ENCODE results near the gene ADAMTS2. TPM values are rescaled to one million over a fixed set of nuclear protein-coding genes. Genes with fewer than 3 reads are reported as not detected.

Gene ADAMTS2
- total and polyA plus RNA-seq, 3 donors from 2014 or later: 10.9 to 19.8 (median 13.6) TPM

- no peak overlapping the region for H3K4me3 ChIP-seq
- DNase-seq: no peak
- H3K9me3 ChIP-seq: no peaks in the 10 kb centered on the region
- intact Hi-C loops (cut with DNase I; ENCODE audit: low total_unique reads): no loop called here
- H3K36me3 ChIP-seq (ENCODE audit: low read depth, missing control alignments): no peaks in the 10 kb centered on the region
- H3K27me3 ChIP-seq: no peaks in the 10 kb centered on the region
- H3K27ac ChIP-seq: no peak overlapping the region
- no peak for TF ChIP-seq POLR2A (IDR thresholded peaks at IDR 0.05)
- no peak for TF ChIP-seq CTCF (IDR thresholded peaks at IDR 0.05)
- WGBS, 2 donors: 57 to 76% methylated on average over 5 of the region's 5 CpGs
- peaks cover 8% of the 10 kb centered on the region for H3K4me1 ChIP-seq
Observed at GRCh38 chr5:179278546-179278945, 66.7 kb downstream of the ADAMTS2 start.

- Histone ChIP-seq H3K27ac (no peak overlapping the region), H3K27me3 (no peaks in the 10 kb centered on the region), H3K36me3 (ENCODE audit: low read depth, missing control alignments) (no peaks in the 10 kb centered on the region), H3K9me3 (no peaks in the 10 kb centered on the region), H3K4me3 (no peak overlapping the region), H3K4me1 (peaks cover 9% of the 10 kb centered on the region)
- TF ChIP-seq CTCF (IDR thresholded peaks at IDR 0.05): no peak
- TF ChIP-seq POLR2A (IDR thresholded peaks at IDR 0.05): no peak
- intact Hi-C loops (cut with DNase I; ENCODE audit: low total_unique reads): no loop called here
- WGBS, 2 donors: 77 to 80% methylated on average over 7 of the region's 10 CpGs
- no peak for DNase-seq
Observed at GRCh38 chr5:179278119-179278518, 67.1 kb downstream of the ADAMTS2 start.

GRCh38 chr5:179276838-179277395 lies 68.3 kb downstream of the ADAMTS2 start:
- Histone ChIP-seq H3K27ac (no peak overlapping the region), H3K9me3 (no peaks in the 10 kb centered on the region), H3K36me3 (ENCODE audit: low read depth, missing control alignments) (no peaks in the 10 kb centered on the region), H3K27me3 (no peaks in the 10 kb centered on the region), H3K4me1 (peaks cover 14% of the 10 kb centered on the region), H3K4me3 (no peak overlapping the region)
- DNase-seq: no peak
- intact Hi-C loops (cut with DNase I; ENCODE audit: low total_unique reads): no loop called here
- WGBS, 2 donors: 86 to 91% methylated on average over 11 to 16 of the region's 17 CpGs
- TF ChIP-seq CTCF (IDR thresholded peaks at IDR 0.05) (no peak), POLR2A (IDR thresholded peaks at IDR 0.05) (no peak)

- TF ChIP-seq CTCF (IDR thresholded peaks at IDR 0.05): no peak
- no peak for TF ChIP-seq POLR2A (IDR thresholded peaks at IDR 0.05)
- H3K36me3 ChIP-seq (ENCODE audit: low read depth, missing control alignments): no peaks in the 10 kb centered on the region
- H3K4me1 ChIP-seq: peaks cover 17% of the 10 kb centered on the region
- no peaks in the 10 kb centered on the region for H3K27me3 ChIP-seq
- H3K4me3 ChIP-seq: no peak overlapping the region
- DNase-seq: no peak
- H3K27ac ChIP-seq: no peak overlapping the region
- intact Hi-C loops (cut with DNase I; ENCODE audit: low total_unique reads): no loop called here
- 80 to 83% methylated on average over 22 to 23 of the region's 23 CpGs for WGBS, 2 donors
- no peaks in the 10 kb centered on the region for H3K9me3 ChIP-seq
Observed at GRCh38 chr5:179275941-179276837, 69.1 kb downstream of the ADAMTS2 start.
